ENCODE measurements around the gene CFAP77.

GRCh38 chr9:132415181-132415580 is 5.2 kb downstream of the CFAP77 start:
- TF ChIP-seq CTCF (IDR thresholded peaks at IDR 0.05; ENCODE audit: insufficient read depth, low read length, poor library complexity, severe bottlenecking) (no peak), EZH2phosphoT487 (conservative IDR thresholded peaks at IDR 0.05; ENCODE audit: low read length) (no peak)

All from SU-DHL-6 (cell line).